Endothelial cell of umbilical vein (primary cell): ENCODE results near the gene CCDC85C. TPM values are rescaled to one million over a fixed set of nuclear protein-coding genes. Genes with fewer than 3 reads are reported as not detected.

Experiments
- BruUV-seq: library from RNA; stranded (reverse); fragments of 400-500 nt; replicated peaks from 2 replicates; lab custom pipeline; 2021; lab: Mats Ljungman, UMichigan
- CTCF ChIA-PET: fragments of 300-600, 350-600 bp; sonication (Branson Sonifier 250); formaldehyde crosslinking; loops from one replicate; lab custom pipeline; 2021; ENCODE audit warnings: antibody characterized with exemption, inconsistent platforms; lab: Charles Lee
- POLR2A ChIA-PET: fragments of 300-600, 350-600 bp; sonication (Branson Sonifier 250); formaldehyde crosslinking; loops from one replicate; lab custom pipeline; 2021; ENCODE audit warnings: antibody characterized with exemption, inconsistent platforms; lab: Charles Lee
- DNase-seq: peaks from one replicate; pipeline ENCODE4 v3.0.0-alpha.2; 2011; ENCODE audit warnings: low read depth, low spot score
- FAIRE-seq: peaks from 2 replicates; lab custom pipeline; 2011; peaks lifted over from hg19 to GRCh38; lab: Jason Lieb, UNC
- H2AFZ ChIP-seq: 2 replicates; pipeline ENCODE4 v1.6.0; 2012; ENCODE audit warnings: low read depth, low read length, control low read depth, inconsistent platforms
- H3K27ac ChIP-seq: 2 replicates; pipeline ENCODE4 v1.5.1; 2011; ENCODE audit warnings: low read depth, mild to moderate bottlenecking, control low read depth, low read length, moderate library complexity; ENCODE audit not compliant: insufficient read depth
- H3K27me3 ChIP-seq, 2 experiments: 2 replicates each; pipeline versions ENCODE4 v1.6.0 to v1.6.1; 2011; ENCODE audit warnings: low read length in 2 of 2, mixed read lengths in 1 of 2; ENCODE audit not compliant: control insufficient read depth in 2 of 2, insufficient read depth in 2 of 2
- H3K36me3 ChIP-seq, 2 experiments: 2 replicates in 1 of 2; 3 replicates in 1 of 2; pipeline ENCODE4 v1.5.1; 2011; ENCODE audit warnings: low read length in 2 of 2, mild to moderate bottlenecking in 1 of 2, moderate library complexity in 1 of 2; ENCODE audit not compliant: control insufficient read depth in 2 of 2, insufficient read depth in 2 of 2; ENCODE audit errors: extremely low read depth in 1 of 2
- H3K4me1 ChIP-seq: 3 replicates; pipeline ENCODE4 v1.5.1; 2011; ENCODE audit warnings: mild to moderate bottlenecking, low read length; ENCODE audit not compliant: control insufficient read depth, insufficient read depth; ENCODE audit errors: extremely low read depth
- H3K4me2 ChIP-seq: 2 replicates; pipeline ENCODE4 v1.6.1; 2011; ENCODE audit warnings: low read length, control low read depth, mixed read lengths; ENCODE audit not compliant: insufficient read depth
- H3K4me3 ChIP-seq, 3 experiments: fragments of 200-600 bp in 1 of 3; sonication (generic), shearing (Covaris generic) in 1 of 3; replicated peaks in 1 of 3; 2 replicates each; pipeline ENCODE4 v1.5.1; 2011 to 2016; ENCODE audit warnings: control low read depth in 3 of 3, low read length in 3 of 3, mild to moderate bottlenecking in 2 of 3, inconsistent platforms in 1 of 3, low read depth in 1 of 3, moderate library complexity in 1 of 3; ENCODE audit not compliant: insufficient read depth in 1 of 3
- H3K79me2 ChIP-seq: 2 replicates; pipeline ENCODE4 v1.6.0; 2012; ENCODE audit warnings: low read length, inconsistent platforms; ENCODE audit not compliant: control insufficient read depth, insufficient read depth
- H3K9ac ChIP-seq: replicated peaks from 2 replicates; pipeline ENCODE3; 2011; ENCODE audit warnings: low read length, control low read depth; ENCODE audit not compliant: insufficient read depth; ENCODE audit errors: extremely low read depth
- H3K9me1 ChIP-seq: replicated peaks from 3 replicates; pipeline ENCODE4 v1.6.0; 2011; ENCODE audit warnings: mild to moderate bottlenecking, low read length; ENCODE audit not compliant: control insufficient read depth, insufficient read depth; ENCODE audit errors: extremely low read depth
- H3K9me3 ChIP-seq: replicated peaks from 2 replicates; pipeline ENCODE4 v1.5.1; 2012; ENCODE audit warnings: low read length, inconsistent platforms; ENCODE audit not compliant: control insufficient read depth, insufficient read depth
- H4K20me1 ChIP-seq: replicated peaks from 2 replicates; pipeline ENCODE3; 2011; ENCODE audit warnings: mild to moderate bottlenecking, low read length; ENCODE audit not compliant: control insufficient read depth, insufficient read depth; ENCODE audit errors: extremely low read depth
- CTCF ChIP-seq, 2 donors: IDR thresholded peaks; 1 replicate in 1 of 2; 2 replicates in 1 of 2; pipeline ENCODE4 v1.5.1; 2011; ENCODE audit warnings: low read length in 2 of 2, mild to moderate bottlenecking in 2 of 2, moderate library complexity in 2 of 2, control low read depth in 1 of 2, inconsistent platforms in 1 of 2, low read depth in 1 of 2; ENCODE audit not compliant: insufficient read depth in 1 of 2; ENCODE audit errors: extremely low read depth in 1 of 2
- EZH2 ChIP-seq: IDR thresholded peaks from 2 replicates; pipeline ENCODE4 v1.6.1; 2012; ENCODE audit warnings: borderline replicate concordance, low read depth, mild to moderate bottlenecking, moderate library complexity, low read length, inconsistent platforms; ENCODE audit not compliant: severe bottlenecking
- FOS ChIP-seq: IDR thresholded peaks from 2 replicates; pipeline ENCODE4 v1.6.1; 2011; ENCODE audit warnings: mild to moderate bottlenecking, low read length, moderate library complexity, borderline replicate concordance; ENCODE audit not compliant: insufficient read depth
- GATA2 ChIP-seq: IDR thresholded peaks from 2 replicates; pipeline ENCODE4 v1.7.0; 2011; ENCODE audit warnings: low read depth, mild to moderate bottlenecking, moderate library complexity, mixed read lengths, low read length; ENCODE audit not compliant: insufficient read length, insufficient read depth
- JUN ChIP-seq: IDR thresholded peaks from 2 replicates; pipeline ENCODE4 v1.6.1; 2011; ENCODE audit warnings: borderline replicate concordance, low read depth; ENCODE audit not compliant: insufficient read length, insufficient read depth
- MAX ChIP-seq: IDR thresholded peaks from 2 replicates; pipeline ENCODE4 v1.6.1; 2011; ENCODE audit not compliant: insufficient read depth, insufficient read length
- MYC ChIP-seq: IDR thresholded peaks from one replicate; pipeline ENCODE4 v1.6.1; 2011; ENCODE audit warnings: mild to moderate bottlenecking, low read depth, low read length
- POLR2A ChIP-seq: IDR thresholded peaks from 2 replicates; pipeline ENCODE4 v1.6.1; 2012; ENCODE audit warnings: low read depth, mild to moderate bottlenecking, control low read depth, low read length
- POLR2AphosphoS5 ChIP-seq: IDR thresholded peaks from 2 replicates; pipeline ENCODE4 v1.6.1; 2012; ENCODE audit warnings: low read depth, mild to moderate bottlenecking, control low read depth, low read length, moderate library complexity; ENCODE audit not compliant: insufficient read depth
- dilution Hi-C: fragments of 300-500 bp; cut with MboI; formaldehyde crosslinking; loops from one replicate; pipeline ENCODE4 v1.15.0; 2019; ENCODE audit warnings: low sequenced_read_pairs; ENCODE audit not compliant: extremely low pct_ligation_motif_present
- intact Hi-C: fragments of 100-400 bp; cut with micrococcal nuclease; formaldehyde crosslinking; loops from one replicate; pipeline ENCODE4 v1.10.0; 2022
- polyA plus RNA-seq, 4 experiments: library from polyadenylated mRNA; depleted of rRNA in 3 of 4; stranded (reverse) in 3 of 4; unstranded in 1 of 4; fragments of >200 nt; gene quantifications; 2 replicates each; pipeline versions ENCODE4 v1.2.1 to v1.2.3, GENCODE V29; 2011 to 2012; ENCODE audit warnings: missing spikeins in 1 of 4
- total RNA-seq: library from RNA; stranded (reverse); gene quantifications from 2 replicates; pipeline ENCODE4 v1.2.3, GENCODE V29; 2021

The CCDC85C gene
- total and polyA plus RNA-seq, 2 donors (not counting 3 experiments of a cell fraction or from before 2014, with no cell fraction given): 7.5 to 17.8 TPM

- Histone ChIP-seq H4K20me1 (no peaks in the 10 kb centered on the region), H3K79me2 (no peaks in the 10 kb centered on the region), H3K4me1 (peaks cover 6% of the 10 kb centered on the region), H3K4me2 (no peak overlapping the region), H3K27me3 (no peaks in the 10 kb centered on the region), H3K4me3 (no peak overlapping the region), H3K9me1 (no peaks in the 10 kb centered on the region), H3K9ac (no peak overlapping the region), H3K27ac (no peak overlapping the region), H2AFZ (no peak overlapping the region), H3K9me3 (no peaks in the 10 kb centered on the region), H3K36me3 (no peaks in the 10 kb centered on the region)
- FAIRE-seq (no peak), DNase-seq (no peak)
- ChIA-PET POLR2A (no interaction called here), CTCF (interaction anchor here (0.9 to 1.0 kb wide), 3 partner anchors 10 to 44 kb away, joined by 3 read pairs; no protein-coding TSS in a partner anchor)
- intact Hi-C loops: no loop called here
- dilution Hi-C loops: no loop called here
- TF ChIP-seq GATA2: no peak
- no peak for TF ChIP-seq MYC
- no peak for TF ChIP-seq POLR2A
- no peak for TF ChIP-seq JUN
- TF ChIP-seq CTCF (IDR thresholded peaks at IDR 0.05; ENCODE audit: extremely low read depth in 1 of 2, insufficient read depth in 1 of 2, low read depth in 1 of 2, low read length in 2 of 2): no peak
- no peak for TF ChIP-seq FOS
- no peak for TF ChIP-seq MAX
- no peak for TF ChIP-seq EZH2
- TF ChIP-seq POLR2AphosphoS5: no peak
- BruUV-seq: no TSS peak
These were observed 19.2 kb downstream of the CCDC85C start for GRCh38 chr14:99584823-99585222.
